HCT116 (cell line): Measurements from ENCODE around the gene NKAIN4. TPM values are rescaled to one million over a fixed set of nuclear protein-coding genes. Genes with fewer than 3 reads are reported as not detected.

Source experiments
- ATAC-seq: fragments of 200-7000 bp; cut with Tn5 transposase; 2 replicates; pipeline ENCODE4 v1.9.1; 2020; ENCODE audit warnings: mild to moderate bottlenecking, moderate library complexity
- BruUV-seq: library from RNA; stranded (reverse); fragments of 400-500 nt; replicated peaks from 2 replicates; lab custom pipeline; 2021; lab: Mats Ljungman, UMichigan
- CTCF ChIA-PET: fragments of 300-600 bp; sonication (Branson Sonifier 250); formaldehyde crosslinking; loops from one replicate; lab custom pipeline; 2021; ENCODE audit warnings: antibody characterized with exemption; lab: Charles Lee
- POLR2A ChIA-PET: fragments of 300-600, 350-600 bp; sonication (Branson Sonifier 250); formaldehyde crosslinking; loops from one replicate; lab custom pipeline; 2021; ENCODE audit warnings: antibody characterized with exemption; lab: Charles Lee
- RAD21 ChIA-PET, 2 experiments: fragments of 300-600 bp; sonication (Branson Sonifier 250); formaldehyde crosslinking; loops; one replicate each; lab custom pipeline; 2023; ENCODE audit warnings: low total read pairs in 2 of 2; ENCODE audit not compliant: uncharacterized antibody in 2 of 2, unreplicated experiment in 2 of 2, low non-redundant PET in 1 of 2; lab: Charles Lee
- DNase-seq: peaks from one replicate; pipeline ENCODE4 v3.0.0-alpha.2; 2010; ENCODE audit warnings: low read depth, low spot score
- H2AFZ ChIP-seq: fragments of 200-600 bp; shearing (Covaris generic), sonication (generic); 2 replicates; pipeline ENCODE4 v1.6.1; 2017; ENCODE audit warnings: low read depth, mixed run types, mixed read lengths, antibody characterized with exemption, low read length; ENCODE audit not compliant: poor library complexity, severe bottlenecking
- H3K27ac ChIP-seq: 2 replicates; pipeline ENCODE4 v1.5.1; 2012; ENCODE audit warnings: low read depth, low read length
- H3K27me3 ChIP-seq: fragments of 200-600 bp; sonication (generic); 2 replicates; pipeline ENCODE4 v1.6.1; 2016; ENCODE audit warnings: mixed run types, low read length, mixed read lengths; ENCODE audit not compliant: insufficient read depth
- H3K36me3 ChIP-seq, 2 experiments: fragments of 200-500 bp in 1 of 2; fragments of 200-600 bp in 1 of 2; sonication (Bioruptor generic) in 1 of 2; sonication (generic) in 1 of 2; 2 replicates each; pipeline versions ENCODE4 v1.5.1 to v1.6.1; 2014 to 2016; ENCODE audit warnings: low read length in 2 of 2, inconsistent platforms in 1 of 2, mixed read lengths in 1 of 2, mixed run types in 1 of 2; ENCODE audit not compliant: insufficient read depth in 2 of 2, control insufficient read depth in 1 of 2
- H3K4me1 ChIP-seq, 2 experiments: fragments of 200-600 bp in 1 of 2; sonication (generic) in 1 of 2; 2 replicates each; pipeline versions ENCODE4 v1.5.1 to v1.6.1; 2012 to 2017; ENCODE audit warnings: low read length in 2 of 2, inconsistent platforms in 1 of 2, mild to moderate bottlenecking in 1 of 2, mixed read lengths in 1 of 2, mixed run types in 1 of 2, moderate library complexity in 1 of 2; ENCODE audit not compliant: insufficient read depth in 2 of 2, control insufficient read depth in 1 of 2
- H3K4me2 ChIP-seq: fragments of 200-600 bp; sonication (generic); 2 replicates; pipeline ENCODE4 v1.6.1; 2017; ENCODE audit warnings: mixed run types, low read length, mixed read lengths
- H3K4me3 ChIP-seq, 2 experiments: fragments of 200-600 bp in 1 of 2; sonication (generic) in 1 of 2; replicated peaks in 1 of 2; 2 replicates each; pipeline ENCODE4 v1.5.1; 2011 to 2016; ENCODE audit warnings: low read length in 2 of 2, control low read depth in 1 of 2, low read depth in 1 of 2, mild to moderate bottlenecking in 1 of 2, mixed read lengths in 1 of 2, mixed run types in 1 of 2
- H3K79me2 ChIP-seq: fragments of 200-600 bp; sonication (generic); 2 replicates; pipeline ENCODE4 v1.6.1; 2017; ENCODE audit warnings: mild to moderate bottlenecking, mixed run types, low read length, moderate library complexity, mixed read lengths; ENCODE audit not compliant: insufficient read depth
- H3K9ac ChIP-seq: fragments of 200-600 bp; sonication (generic); 2 replicates; pipeline ENCODE4 v1.6.1; 2016; ENCODE audit warnings: low read length, mixed read lengths
- H3K9me2 ChIP-seq: fragments of 200-600 bp; sonication (generic), shearing (Covaris generic); 2 replicates; pipeline ENCODE4 v1.6.1; 2017; ENCODE audit warnings: mixed run types, mild to moderate bottlenecking, moderate library complexity; ENCODE audit not compliant: insufficient read depth
- H3K9me3 ChIP-seq, 2 experiments: fragments of 200-500 bp in 1 of 2; fragments of 200-600 bp in 1 of 2; sonication (Bioruptor generic) in 1 of 2; sonication (generic) in 1 of 2; 2 replicates each; pipeline ENCODE4 v1.6.1; 2014 to 2017; ENCODE audit warnings: low read length in 2 of 2, mixed read lengths in 2 of 2, inconsistent platforms in 1 of 2, low read depth in 1 of 2, mild to moderate bottlenecking in 1 of 2, mixed run types in 1 of 2, moderate library complexity in 1 of 2; ENCODE audit not compliant: control insufficient read depth in 1 of 2, insufficient read depth in 1 of 2
- H4K20me1 ChIP-seq: fragments of 200-600 bp; sonication (generic), shearing (Covaris generic); 2 replicates; pipeline ENCODE4 v1.6.1; 2017; ENCODE audit warnings: mixed run types, mild to moderate bottlenecking, moderate library complexity; ENCODE audit not compliant: insufficient read depth
- ATF3 ChIP-seq: IDR thresholded peaks from 2 replicates; pipeline ENCODE4 v1.6.1; 2012
- CBX3 ChIP-seq: IDR thresholded peaks from 2 replicates; pipeline ENCODE4 v1.6.1; 2012; ENCODE audit warnings: low read depth
- CEBPB ChIP-seq: IDR thresholded peaks from 2 replicates; pipeline ENCODE4 v1.6.1; 2012; ENCODE audit warnings: low read depth
- CTCF ChIP-seq, 3 experiments: fragments of 200-600 bp in 1 of 3; sonication (generic) in 1 of 3; IDR thresholded peaks in 2 of 3; conservative IDR thresholded peaks in 1 of 3; 2 replicates each; pipeline ENCODE4 v1.5.1; 2012 to 2017; ENCODE audit warnings: low read depth in 2 of 3, low read length in 2 of 3, antibody characterized with exemption in 1 of 3, borderline replicate concordance in 1 of 3, control low read depth in 1 of 3, mild to moderate bottlenecking in 1 of 3, mixed read lengths in 1 of 3, mixed run types in 1 of 3, moderate library complexity in 1 of 3; ENCODE audit not compliant: insufficient read depth in 1 of 3
- EGR1 ChIP-seq: IDR thresholded peaks from 2 replicates; pipeline ENCODE4 v1.6.1; 2012; ENCODE audit warnings: low read depth
- EZH2 ChIP-seq: fragments of 200-600 bp; sonication (generic); IDR thresholded peaks from 2 replicates; pipeline ENCODE4 v1.6.1; 2017; ENCODE audit warnings: antibody characterized with exemption, mixed run types
- EZH2phosphoT487 ChIP-seq: fragments of 200-600 bp; IDR thresholded peaks from 2 replicates; pipeline ENCODE4 v1.6.1; 2018; ENCODE audit warnings: antibody characterized with exemption, borderline replicate concordance
- FOSL1 ChIP-seq: IDR thresholded peaks from 2 replicates; pipeline ENCODE4 v1.6.1; 2012; ENCODE audit warnings: low read depth
- JUND ChIP-seq: IDR thresholded peaks from 2 replicates; pipeline ENCODE4 v1.6.1; 2012
- MAX ChIP-seq: IDR thresholded peaks from 2 replicates; pipeline ENCODE4 v1.6.1; 2012
- POLR2A ChIP-seq: IDR thresholded peaks from 2 replicates; pipeline ENCODE4 v1.7.0; 2011; ENCODE audit warnings: borderline replicate concordance; ENCODE audit not compliant: insufficient read depth, insufficient read length; ENCODE audit errors: extremely low read depth
- POLR2AphosphoS5 ChIP-seq: IDR thresholded peaks from 2 replicates; pipeline ENCODE4 v1.6.1; 2011; ENCODE audit warnings: mild to moderate bottlenecking, low read depth, low read length, moderate library complexity
- RAD21 ChIP-seq: IDR thresholded peaks from 2 replicates; pipeline ENCODE4 v1.6.1; 2012; ENCODE audit warnings: low read depth, mild to moderate bottlenecking
- REST ChIP-seq: IDR thresholded peaks from 2 replicates; pipeline ENCODE4 v1.6.1; 2012; ENCODE audit warnings: low read depth
- SIN3A ChIP-seq: IDR thresholded peaks from 2 replicates; pipeline ENCODE4 v1.6.1; 2012; ENCODE audit warnings: low read depth
- SP1 ChIP-seq: IDR thresholded peaks from 2 replicates; pipeline ENCODE4 v1.6.1; 2012; ENCODE audit warnings: low read depth
- SRF ChIP-seq: IDR thresholded peaks from 2 replicates; pipeline ENCODE4 v1.6.1; 2012; ENCODE audit warnings: low read depth
- TCF7L2 ChIP-seq: IDR thresholded peaks from 2 replicates; pipeline ENCODE4 v1.7.0; 2011; ENCODE audit warnings: borderline replicate concordance, inconsistent platforms; ENCODE audit not compliant: insufficient read depth, insufficient read length; ENCODE audit errors: extremely low read depth
- ZBTB33 ChIP-seq: IDR thresholded peaks from 2 replicates; pipeline ENCODE4 v1.6.1; 2011; ENCODE audit warnings: mild to moderate bottlenecking, low read length, moderate library complexity; ENCODE audit not compliant: insufficient replicate concordance; ENCODE audit errors: extremely low read depth
- ZNF274 ChIP-seq: fragments of 200-500 bp; sonication (Bioruptor generic); IDR thresholded peaks from 2 replicates; pipeline ENCODE4 v1.6.1; 2014; ENCODE audit warnings: mild to moderate bottlenecking, low read depth, low read length, inconsistent platforms
- intact Hi-C: fragments of 100-400 bp; cut with micrococcal nuclease; formaldehyde crosslinking; loops from 2 replicates; pipeline ENCODE4 v1.10.0; 2022
- total RNA-seq: library from RNA; stranded (reverse); gene quantifications from one replicate; pipeline ENCODE4 v1.2.1, GENCODE V29; 2021; ENCODE audit not compliant: unreplicated experiment

NKAIN4 gene
- total RNA-seq, 1 experiment from 2014 or later, result not detected

- RAD21 ChIA-PET, result no interaction called here
- no peaks in the 10 kb centered on the region for H3K9me3 ChIP-seq
- no peak overlapping the region for H3K9ac ChIP-seq
- DNase-seq (no peak), ATAC-seq (no peak)
- H3K4me2 ChIP-seq, result no peak overlapping the region
- no peak overlapping the region for H3K4me3 ChIP-seq
- intact Hi-C loops, result no loop called here
- H3K27ac ChIP-seq, result no peak overlapping the region
- H3K79me2 ChIP-seq, result no peaks in the 10 kb centered on the region
- CTCF ChIA-PET, result no interaction called here
- no peaks in the 10 kb centered on the region for H3K9me2 ChIP-seq
- no peaks in the 10 kb centered on the region for H3K4me1 ChIP-seq
- POLR2A ChIA-PET, result no interaction called here
- no TSS peak for BruUV-seq
- H4K20me1 ChIP-seq, result no peaks in the 10 kb centered on the region
- H3K27me3 ChIP-seq, result no peaks in the 10 kb centered on the region
- TF ChIP-seq CBX3 (no peak), EGR1 (no peak), EZH2 (no peak), EZH2phosphoT487 (no peak), SRF (no peak), SIN3A (no peak), REST (no peak), ATF3 (no peak), CEBPB (no peak), POLR2AphosphoS5 (no peak), ZNF274 (no peak), RAD21 (no peak), CTCF (IDR thresholded peaks at IDR 0.05 in 2 of 3, conservative IDR thresholded peaks at IDR 0.05 in 1 of 3; ENCODE audit: borderline replicate concordance in 1 of 3, insufficient read depth in 1 of 3, low read depth in 2 of 3, low read length in 2 of 3) (no peak), FOSL1 (no peak), POLR2A (no peak), MAX (no peak), SP1 (no peak), JUND (no peak), TCF7L2 (no peak), ZBTB33 (no peak)
- no peak overlapping the region for H2AFZ ChIP-seq
- no peaks in the 10 kb centered on the region for H3K36me3 ChIP-seq
These were observed 6.5 kb downstream of the NKAIN4 start for GRCh38 chr20:63247671-63248228.
